OCI-LY7 (cell line): ENCODE results near the gene TPCN1. TPM values are rescaled to one million over a fixed set of nuclear protein-coding genes. Genes with fewer than 3 reads are reported as not detected.

Experiments used
- BruUV-seq: library from RNA; stranded (reverse); fragments of 400-500 nt; replicated peaks from 2 replicates; lab custom pipeline; 2021; lab: Mats Ljungman, UMichigan
- CTCF ChIA-PET: fragments of 300-600 bp; sonication (Branson Sonifier 250); formaldehyde crosslinking; loops from one replicate; lab custom pipeline; 2022; ENCODE audit warnings: antibody characterized with exemption; ENCODE audit not compliant: unreplicated experiment; lab: Charles Lee
- POLR2A ChIA-PET: fragments of 300-600 bp; sonication (Branson Sonifier 250); formaldehyde crosslinking; loops from one replicate; lab custom pipeline; 2022; ENCODE audit warnings: antibody characterized with exemption; lab: Charles Lee
- DNase-seq: peaks from one replicate; pipeline ENCODE4 v3.0.0-alpha.2; 2015; ENCODE audit warnings: low spot score
- H2AFZ ChIP-seq: fragments of 200-600 bp; sonication (generic), shearing (Covaris generic); 2 replicates; pipeline ENCODE4 v1.6.1; 2014; ENCODE audit warnings: mild to moderate bottlenecking, antibody characterized with exemption, low read length, moderate library complexity
- H3K27ac ChIP-seq: fragments of 200-600 bp; sonication (generic); 2 replicates; pipeline ENCODE4 v1.5.1; 2014; ENCODE audit warnings: mixed run types, low read depth, mild to moderate bottlenecking, moderate library complexity, low read length, inconsistent platforms; ENCODE audit not compliant: poor library complexity, severe bottlenecking
- H3K36me3 ChIP-seq: fragments of 200-600 bp; sonication (generic); 2 replicates; pipeline ENCODE4 v1.6.1; 2014; ENCODE audit warnings: mild to moderate bottlenecking, antibody characterized with exemption, low read length, moderate library complexity, mixed read lengths; ENCODE audit not compliant: insufficient read depth
- H3K4me1 ChIP-seq: fragments of 200-600 bp; sonication (generic); 2 replicates; pipeline ENCODE4 v1.5.1; 2014; ENCODE audit warnings: mild to moderate bottlenecking, low read length; ENCODE audit not compliant: insufficient read depth, poor library complexity, severe bottlenecking
- H3K4me2 ChIP-seq: fragments of 200-600 bp; sonication (generic); 2 replicates; pipeline ENCODE4 v1.6.1; 2014; ENCODE audit warnings: mild to moderate bottlenecking, low read length
- H3K4me3 ChIP-seq: fragments of 200-600 bp; sonication (generic); 2 replicates; pipeline ENCODE4 v1.5.1; 2014; ENCODE audit warnings: mild to moderate bottlenecking, low read depth, low read length; ENCODE audit not compliant: poor library complexity, severe bottlenecking
- H3K79me2 ChIP-seq: fragments of 200-600 bp; sonication (generic); 2 replicates; pipeline ENCODE4 v1.6.1; 2016; ENCODE audit warnings: low read depth, mild to moderate bottlenecking, low read length, moderate library complexity, mixed read lengths; ENCODE audit not compliant: insufficient read depth
- H3K9me2 ChIP-seq: fragments of 200-600 bp; sonication (generic); 2 replicates; pipeline ENCODE4 v1.6.1; 2016; ENCODE audit warnings: mild to moderate bottlenecking, low read length, mixed read lengths; ENCODE audit not compliant: insufficient read depth
- H3K9me3 ChIP-seq: fragments of 200-600 bp; sonication (generic); 2 replicates; pipeline ENCODE4 v1.6.1; 2014; ENCODE audit warnings: mild to moderate bottlenecking, mixed run types, low read length, mixed read lengths
- H4K20me1 ChIP-seq: fragments of 200-600 bp; sonication (generic); 2 replicates; pipeline ENCODE4 v1.6.1; 2014; ENCODE audit warnings: mild to moderate bottlenecking, antibody characterized with exemption, low read length, moderate library complexity, mixed read lengths; ENCODE audit not compliant: insufficient read depth
- CTCF ChIP-seq: fragments of 200-600 bp; sonication (generic); conservative IDR thresholded peaks from 2 replicates; pipeline ENCODE4 v1.5.1; 2014; ENCODE audit warnings: mild to moderate bottlenecking, antibody characterized with exemption, low read length, moderate library complexity, mixed read lengths
- EZH2phosphoT487 ChIP-seq: fragments of 200-600 bp; sonication (generic); IDR thresholded peaks from 2 replicates; pipeline ENCODE4 v1.6.1; 2018; ENCODE audit warnings: low read depth, borderline replicate concordance, mild to moderate bottlenecking, mixed run types, antibody characterized with exemption, low read length, moderate library complexity, mixed read lengths
- intact Hi-C: fragments of 100-400 bp; cut with micrococcal nuclease; formaldehyde crosslinking; loops from one replicate; pipeline ENCODE4 v1.10.0; 2022; ENCODE audit not compliant: unreplicated experiment
- total RNA-seq, 2 experiments: library from RNA; depleted of rRNA in 1 of 2; stranded (reverse); fragments of >200 nt in 1 of 2; shearing (Covaris generic) in 1 of 2; gene quantifications; 2 replicates each; pipeline ENCODE4 v1.2.3, GENCODE V29; 2014 to 2022

TPCN1 gene
- total RNA-seq, 2 experiments from 2014 or later, result 96.0 to 160 TPM

- Histone ChIP-seq H4K20me1 (0 out of 2 replicates have a peak, but pooled peaks cover 4% of the 10 kb centered on the region), H3K27ac (peak within 1 kb of the TSS; percentile 74), H2AFZ (peak within 1 kb of the TSS; percentile 75; the same call in 1 of the 2 replicates), H3K36me3 (peaks cover 29% of the 10 kb centered on the region), H3K4me3 (peak within 1 kb of the TSS; percentile 77), H3K9me3 (no peaks in the 10 kb centered on the region), H3K79me2 (peaks cover 19% of the 10 kb centered on the region; the same call in 1 of the 2 replicates), H3K4me2 (peak within 1 kb of the TSS; percentile 89), H3K9me2 (no peaks in the 10 kb centered on the region), H3K4me1 (peaks cover 26% of the 10 kb centered on the region)
- TF ChIP-seq CTCF (no peak), EZH2phosphoT487 (no peak)
- no TSS peak for BruUV-seq
- intact Hi-C loops, result loop anchor here (1.0 to 5.0 kb wide), 2 partner anchors 23 to 138 kb away; partner anchors contain the start of gene PLBD2
- DNase-seq, result peak; percentile 86
- ChIA-PET POLR2A (interaction anchor here (0.5 to 1.4 kb wide), 9 partner anchors 8 to 632 kb away, joined by 3 to 6 read pairs (median 3); partner anchors contain the start of gene PLBD2), CTCF (interaction anchor here (0.6 kb wide), 2 partner anchors 105 to 979 kb away, joined by 9 to 10 read pairs; no protein-coding TSS in a partner anchor)
These were observed 113.7 kb downstream of the TPCN1 start, which contains the start of gene SLC8B1 for GRCh38 chr12:113334786-113335539. Gene SLC8B1, minus strand, starts transcription at chr12:113335109. Its CDS starts 2,231 bp downstream, at chr12:113332878.

GRCh38 chr12:113339540-113339939 lies 118.3 kb downstream of the TPCN1 start:
- Histone ChIP-seq H3K4me3 (no peak overlapping the region), H4K20me1 (no peaks in the 10 kb centered on the region), H3K9me2 (no peaks in the 10 kb centered on the region), H3K27ac (no peak overlapping the region), H2AFZ (no peak overlapping the region), H3K9me3 (no peaks in the 10 kb centered on the region), H3K79me2 (peaks cover 2% of the 10 kb centered on the region; the same call in 1 of the 2 replicates), H3K4me2 (no peak overlapping the region), H3K4me1 (peaks cover 3% of the 10 kb centered on the region), H3K36me3 (no peaks in the 10 kb centered on the region)
- DNase-seq, result no peak
- intact Hi-C loops, result no loop called here
- ChIA-PET CTCF (no interaction called here), POLR2A (no interaction called here)
- BruUV-seq, result no TSS peak
- TF ChIP-seq CTCF (no peak), EZH2phosphoT487 (no peak)
